C4-2B (cell line): ENCODE data around the gene HID1.

Experiments
- H3K27ac ChIP-seq: fragments of 450-650 bp; 2 replicates; pipeline ENCODE4 v1.5.1; 2017
- CTCF ChIP-seq: fragments of 450-650 bp; conservative IDR thresholded peaks from 2 replicates; pipeline ENCODE4 v1.5.1; 2017; ENCODE audit warnings: mild to moderate bottlenecking
- ZFX ChIP-seq: fragments of 450-650 bp; IDR thresholded peaks from 2 replicates; pipeline ENCODE4 v1.6.1; 2017

Gene HID1

GRCh38 chr17:74954665-74955421 lies 17.7 kb downstream of the HID1 start:
- TF ChIP-seq CTCF: no peak
- no peak for TF ChIP-seq ZFX
- no peak overlapping the region for H3K27ac ChIP-seq

- no peak for TF ChIP-seq CTCF
- no peak for TF ChIP-seq ZFX
These were observed 18.4 kb downstream of the HID1 start for GRCh38 chr17:74954115-74954514.

GRCh38 chr17:74953134-74953687 lies 19.3 kb downstream of the HID1 start:
- TF ChIP-seq ZFX (no peak), CTCF (no peak)
- H3K27ac ChIP-seq: no peak overlapping the region

More at GRCh38 chr17:74954115-74954514, 18.4 kb downstream of the HID1 start:
- H3K27ac ChIP-seq: no peak overlapping the region

GRCh38 chr17:74952431-74953133 lies 20.0 kb downstream of the HID1 start:
- no peak overlapping the region for H3K27ac ChIP-seq
- TF ChIP-seq CTCF: no peak
- no peak for TF ChIP-seq ZFX

- no peak overlapping the region for H3K27ac ChIP-seq
- TF ChIP-seq ZFX (no peak), CTCF (no peak)
These were observed 20.7 kb downstream of the HID1 start for GRCh38 chr17:74951680-74952421.

- TF ChIP-seq CTCF (no peak), ZFX (no peak)
- H3K27ac ChIP-seq: no peak overlapping the region
These were observed 21.5 kb downstream of the HID1 start for GRCh38 chr17:74951065-74951464.
